HFF-Myc (cell line): Measurements from ENCODE around the gene MST1R.

ENCODE experiments used
- DNase-seq: peaks from one replicate; pipeline ENCODE4 v3.0.0-alpha.2; 2011; ENCODE audit warnings: low read depth; ENCODE audit errors: extremely low read depth
- H3K4me3 ChIP-seq: replicated peaks from 2 replicates; pipeline ENCODE4 v1.5.1; 2011; ENCODE audit warnings: low read depth, mild to moderate bottlenecking, control low read depth, low read length
- TF ChIP-seq, protein P1 (sequence below): IDR thresholded peaks from 2 replicates; pipeline ENCODE4 v1.5.1; 2012; ENCODE audit warnings: mild to moderate bottlenecking, low read depth, low read length, control low read depth; ENCODE audit errors: missing control alignments

MST1R gene

DNA sequence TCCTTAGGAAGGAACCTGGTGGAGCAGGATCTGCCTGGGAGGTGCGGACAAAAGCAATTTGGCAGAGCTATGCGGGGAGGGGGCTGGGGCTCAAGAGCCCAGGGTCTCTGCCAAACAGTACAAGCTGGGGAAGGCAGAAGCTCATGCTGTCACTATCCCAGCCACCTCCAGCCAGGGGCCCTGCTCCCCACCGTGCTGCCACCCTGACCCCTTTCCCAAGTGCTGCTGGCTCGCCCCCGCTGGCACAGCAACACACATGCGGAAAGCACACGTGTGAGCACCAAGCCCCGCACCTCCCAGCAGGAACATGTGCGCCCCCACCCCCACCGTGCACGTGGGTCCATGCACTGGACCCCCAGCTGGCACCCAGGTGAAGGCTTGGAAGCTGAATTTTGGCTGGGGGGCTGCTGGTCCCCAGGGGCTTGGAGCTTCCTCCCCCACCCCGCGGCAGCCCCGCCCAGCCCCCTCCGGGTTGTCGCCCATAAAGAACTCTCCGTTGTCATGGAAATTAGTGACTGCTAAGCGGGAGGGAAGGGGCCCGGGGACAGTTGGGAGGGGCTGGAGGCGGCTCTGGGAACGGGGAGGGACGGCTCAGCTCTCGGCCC, 34.7 kb downstream of the MST1R start:
- TF ChIP-seq, protein P1, sequence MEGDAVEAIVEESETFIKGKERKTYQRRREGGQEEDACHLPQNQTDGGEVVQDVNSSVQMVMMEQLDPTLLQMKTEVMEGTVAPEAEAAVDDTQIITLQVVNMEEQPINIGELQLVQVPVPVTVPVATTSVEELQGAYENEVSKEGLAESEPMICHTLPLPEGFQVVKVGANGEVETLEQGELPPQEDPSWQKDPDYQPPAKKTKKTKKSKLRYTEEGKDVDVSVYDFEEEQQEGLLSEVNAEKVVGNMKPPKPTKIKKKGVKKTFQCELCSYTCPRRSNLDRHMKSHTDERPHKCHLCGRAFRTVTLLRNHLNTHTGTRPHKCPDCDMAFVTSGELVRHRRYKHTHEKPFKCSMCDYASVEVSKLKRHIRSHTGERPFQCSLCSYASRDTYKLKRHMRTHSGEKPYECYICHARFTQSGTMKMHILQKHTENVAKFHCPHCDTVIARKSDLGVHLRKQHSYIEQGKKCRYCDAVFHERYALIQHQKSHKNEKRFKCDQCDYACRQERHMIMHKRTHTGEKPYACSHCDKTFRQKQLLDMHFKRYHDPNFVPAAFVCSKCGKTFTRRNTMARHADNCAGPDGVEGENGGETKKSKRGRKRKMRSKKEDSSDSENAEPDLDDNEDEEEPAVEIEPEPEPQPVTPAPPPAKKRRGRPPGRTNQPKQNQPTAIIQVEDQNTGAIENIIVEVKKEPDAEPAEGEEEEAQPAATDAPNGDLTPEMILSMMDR = no peak
- DNase-seq = no peak
- H3K4me3 ChIP-seq = peak overlapping the region; percentile 38

DNA sequence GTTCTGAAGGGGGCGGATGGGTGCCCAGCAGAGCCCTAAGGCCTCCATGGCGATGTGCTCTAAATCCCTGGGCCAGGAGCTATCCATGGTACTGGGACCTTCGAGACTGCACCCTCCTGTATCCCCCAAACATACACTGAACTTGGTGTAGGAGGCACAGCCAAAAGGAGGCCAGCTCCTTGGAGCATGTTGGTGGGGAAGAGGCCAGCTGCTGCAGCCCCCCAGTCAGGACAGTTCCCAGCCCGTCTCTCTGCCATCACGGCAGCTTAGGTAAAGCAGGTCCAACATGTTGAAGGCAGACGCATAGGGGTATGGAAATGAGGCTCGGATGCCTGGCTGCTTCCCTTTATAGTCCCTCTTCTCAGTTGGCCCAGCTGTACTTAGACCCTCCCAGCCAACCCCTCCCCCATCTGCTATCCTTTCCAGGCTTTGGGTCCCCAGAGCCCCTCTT, 35.8 kb downstream of the MST1R start:
- TF ChIP-seq, protein P1 = no peak
- peak; percentile 16 for DNase-seq
- H3K4me3 ChIP-seq = no peak overlapping the region

DNA sequence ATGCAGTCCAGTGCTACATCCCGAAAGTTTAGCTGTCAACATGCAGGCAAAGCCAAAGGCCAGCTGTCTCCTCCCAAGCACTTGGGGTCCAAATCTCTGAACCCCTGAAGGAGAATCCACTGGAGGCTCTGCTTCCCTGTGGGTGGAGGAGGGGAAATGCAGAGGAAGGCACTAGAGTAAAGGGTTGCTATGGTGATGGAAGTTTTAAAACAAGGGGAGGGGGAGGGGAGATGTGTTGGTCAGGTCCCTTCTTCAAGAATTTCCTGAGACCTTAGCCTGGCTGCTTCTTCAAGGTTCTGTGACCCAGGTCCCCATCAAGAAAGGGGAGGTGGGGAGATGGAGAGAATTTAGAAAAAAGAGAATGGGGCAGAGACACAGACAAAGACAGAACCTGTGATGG, 36.3 kb downstream of the MST1R start:
- no peak overlapping the region for H3K4me3 ChIP-seq
- DNase-seq = no peak
- TF ChIP-seq, protein P1 = no peak

DNA sequence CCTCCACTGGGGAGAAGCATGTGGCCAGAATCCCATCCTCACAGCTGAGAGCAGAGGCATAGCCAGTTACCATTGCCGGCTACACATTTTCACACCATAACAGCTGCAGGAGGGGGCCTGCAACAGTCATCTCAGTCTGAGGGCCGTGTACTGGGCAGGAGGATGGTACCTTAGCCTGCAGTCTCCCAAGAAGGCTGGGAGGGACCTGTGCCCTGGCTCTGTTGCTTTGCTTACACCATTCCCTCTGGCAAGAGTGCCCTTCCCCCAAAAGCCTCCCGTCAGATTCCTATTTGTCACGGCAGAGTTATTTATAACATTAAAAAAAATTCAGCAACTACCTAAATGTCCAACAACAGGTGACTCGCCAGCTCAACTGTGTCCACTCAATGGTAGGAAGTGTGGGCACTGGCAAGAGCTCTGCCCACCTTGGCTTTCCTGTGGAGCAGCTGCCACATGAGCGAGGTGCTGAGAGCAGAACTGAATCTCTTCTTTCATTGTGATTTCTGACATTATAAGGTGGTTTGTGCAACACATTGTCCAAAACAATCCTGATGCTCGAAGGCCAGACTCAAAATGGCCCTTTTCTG, 38.4 kb downstream of the MST1R start:
- TF ChIP-seq, protein P1 = no peak
- H3K4me3 ChIP-seq = no peak overlapping the region
- DNase-seq = no peak

DNA sequence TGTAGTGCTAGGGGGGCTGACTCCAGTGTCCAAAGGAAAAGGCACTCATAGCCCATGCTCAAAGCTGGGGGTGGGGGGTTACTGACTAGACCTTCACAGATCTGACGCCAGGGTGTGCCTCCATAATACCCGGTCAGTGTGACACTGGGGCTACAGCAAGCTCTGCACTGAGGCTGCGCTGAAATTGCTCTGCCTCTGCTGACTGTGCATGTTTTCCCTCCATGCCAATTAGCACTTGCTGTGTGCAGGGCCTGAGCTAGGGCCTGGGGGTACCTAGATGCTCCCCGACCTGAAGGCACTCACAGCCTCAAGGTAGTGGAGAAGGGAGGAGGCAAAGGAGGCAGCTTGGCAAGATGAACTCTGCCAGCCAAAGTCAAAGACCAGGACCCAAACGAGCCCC, 39.2 kb downstream of the MST1R start:
- no peak for DNase-seq
- TF ChIP-seq, protein P1 = no peak
- H3K4me3 ChIP-seq = no peak overlapping the region

DNA sequence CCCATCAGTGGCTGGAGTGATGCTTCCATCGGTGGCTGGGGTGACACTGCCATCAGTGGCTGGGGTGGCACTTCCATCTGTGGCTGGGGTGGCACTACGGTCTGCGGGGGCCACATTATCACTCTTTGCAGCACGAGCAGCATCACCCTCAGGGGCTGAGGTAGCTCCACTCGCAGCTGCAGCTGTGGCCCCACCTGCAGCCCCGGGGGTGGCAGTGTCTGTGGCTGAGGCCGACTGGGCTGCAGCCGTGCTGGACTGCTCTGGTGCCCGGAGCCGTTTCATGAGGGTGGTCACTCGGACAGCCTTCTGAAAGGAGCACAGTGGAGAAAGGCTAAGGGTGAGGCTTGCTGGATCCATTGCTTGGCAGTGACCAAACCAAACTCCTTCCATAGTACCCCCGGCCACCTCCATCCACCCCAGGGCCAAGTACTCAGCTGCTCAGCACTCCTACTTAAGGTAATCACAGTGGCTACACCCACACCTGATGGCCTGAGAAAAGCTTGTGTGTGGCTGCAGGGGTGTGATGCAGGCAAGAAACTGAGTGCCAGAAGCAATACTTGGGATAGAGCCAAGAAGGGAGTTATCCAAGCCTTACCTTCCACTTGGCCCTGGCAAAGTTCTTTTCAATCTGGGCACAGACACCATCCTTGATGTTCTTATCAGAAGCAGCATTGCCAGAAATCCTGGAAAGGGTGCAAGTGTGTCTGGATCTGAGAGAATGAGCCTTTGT, 43.9 kb downstream of the MST1R start:
- TF ChIP-seq, protein P1 = no peak
- DNase-seq = no peak
- H3K4me3 ChIP-seq = no peak overlapping the region
